HCT116 (cell line): ENCODE measurements around the gene SMIM28. TPM values are rescaled to one million over a fixed set of nuclear protein-coding genes. Genes with fewer than 3 reads are reported as not detected.

Source experiments
- ATAC-seq: fragments of 200-7000 bp; cut with Tn5 transposase; 2 replicates; pipeline ENCODE4 v1.9.1; 2020; ENCODE audit warnings: mild to moderate bottlenecking, moderate library complexity
- BruUV-seq: library from RNA; stranded (reverse); fragments of 400-500 nt; replicated peaks from 2 replicates; lab custom pipeline; 2021; lab: Mats Ljungman, UMichigan
- CTCF ChIA-PET: fragments of 300-600 bp; sonication (Branson Sonifier 250); formaldehyde crosslinking; loops from one replicate; lab custom pipeline; 2021; ENCODE audit warnings: antibody characterized with exemption; lab: Charles Lee
- POLR2A ChIA-PET: fragments of 300-600, 350-600 bp; sonication (Branson Sonifier 250); formaldehyde crosslinking; loops from one replicate; lab custom pipeline; 2021; ENCODE audit warnings: antibody characterized with exemption; lab: Charles Lee
- RAD21 ChIA-PET, 2 experiments: fragments of 300-600 bp; sonication (Branson Sonifier 250); formaldehyde crosslinking; loops; one replicate each; lab custom pipeline; 2023; ENCODE audit warnings: low total read pairs in 2 of 2; ENCODE audit not compliant: uncharacterized antibody in 2 of 2, unreplicated experiment in 2 of 2, low non-redundant PET in 1 of 2; lab: Charles Lee
- DNase-seq: peaks from one replicate; pipeline ENCODE4 v3.0.0-alpha.2; 2010; ENCODE audit warnings: low read depth, low spot score
- H2AFZ ChIP-seq: fragments of 200-600 bp; shearing (Covaris generic), sonication (generic); 2 replicates; pipeline ENCODE4 v1.6.1; 2017; ENCODE audit warnings: low read depth, mixed run types, mixed read lengths, antibody characterized with exemption, low read length; ENCODE audit not compliant: poor library complexity, severe bottlenecking
- H3K27ac ChIP-seq: 2 replicates; pipeline ENCODE4 v1.5.1; 2012; ENCODE audit warnings: low read depth, low read length
- H3K27me3 ChIP-seq: fragments of 200-600 bp; sonication (generic); 2 replicates; pipeline ENCODE4 v1.6.1; 2016; ENCODE audit warnings: mixed run types, low read length, mixed read lengths; ENCODE audit not compliant: insufficient read depth
- H3K36me3 ChIP-seq, 2 experiments: fragments of 200-500 bp in 1 of 2; fragments of 200-600 bp in 1 of 2; sonication (Bioruptor generic) in 1 of 2; sonication (generic) in 1 of 2; 2 replicates each; pipeline versions ENCODE4 v1.5.1 to v1.6.1; 2014 to 2016; ENCODE audit warnings: low read length in 2 of 2, inconsistent platforms in 1 of 2, mixed read lengths in 1 of 2, mixed run types in 1 of 2; ENCODE audit not compliant: insufficient read depth in 2 of 2, control insufficient read depth in 1 of 2
- H3K4me1 ChIP-seq, 2 experiments: fragments of 200-600 bp in 1 of 2; sonication (generic) in 1 of 2; 2 replicates each; pipeline versions ENCODE4 v1.5.1 to v1.6.1; 2012 to 2017; ENCODE audit warnings: low read length in 2 of 2, inconsistent platforms in 1 of 2, mild to moderate bottlenecking in 1 of 2, mixed read lengths in 1 of 2, mixed run types in 1 of 2, moderate library complexity in 1 of 2; ENCODE audit not compliant: insufficient read depth in 2 of 2, control insufficient read depth in 1 of 2
- H3K4me2 ChIP-seq: fragments of 200-600 bp; sonication (generic); 2 replicates; pipeline ENCODE4 v1.6.1; 2017; ENCODE audit warnings: mixed run types, low read length, mixed read lengths
- H3K4me3 ChIP-seq, 2 experiments: fragments of 200-600 bp in 1 of 2; sonication (generic) in 1 of 2; replicated peaks in 1 of 2; 2 replicates each; pipeline ENCODE4 v1.5.1; 2011 to 2016; ENCODE audit warnings: low read length in 2 of 2, control low read depth in 1 of 2, low read depth in 1 of 2, mild to moderate bottlenecking in 1 of 2, mixed read lengths in 1 of 2, mixed run types in 1 of 2
- H3K79me2 ChIP-seq: fragments of 200-600 bp; sonication (generic); 2 replicates; pipeline ENCODE4 v1.6.1; 2017; ENCODE audit warnings: mild to moderate bottlenecking, mixed run types, low read length, moderate library complexity, mixed read lengths; ENCODE audit not compliant: insufficient read depth
- H3K9ac ChIP-seq: fragments of 200-600 bp; sonication (generic); 2 replicates; pipeline ENCODE4 v1.6.1; 2016; ENCODE audit warnings: low read length, mixed read lengths
- H3K9me2 ChIP-seq: fragments of 200-600 bp; sonication (generic), shearing (Covaris generic); 2 replicates; pipeline ENCODE4 v1.6.1; 2017; ENCODE audit warnings: mixed run types, mild to moderate bottlenecking, moderate library complexity; ENCODE audit not compliant: insufficient read depth
- H3K9me3 ChIP-seq, 2 experiments: fragments of 200-500 bp in 1 of 2; fragments of 200-600 bp in 1 of 2; sonication (Bioruptor generic) in 1 of 2; sonication (generic) in 1 of 2; 2 replicates each; pipeline ENCODE4 v1.6.1; 2014 to 2017; ENCODE audit warnings: low read length in 2 of 2, mixed read lengths in 2 of 2, inconsistent platforms in 1 of 2, low read depth in 1 of 2, mild to moderate bottlenecking in 1 of 2, mixed run types in 1 of 2, moderate library complexity in 1 of 2; ENCODE audit not compliant: control insufficient read depth in 1 of 2, insufficient read depth in 1 of 2
- H4K20me1 ChIP-seq: fragments of 200-600 bp; sonication (generic), shearing (Covaris generic); 2 replicates; pipeline ENCODE4 v1.6.1; 2017; ENCODE audit warnings: mixed run types, mild to moderate bottlenecking, moderate library complexity; ENCODE audit not compliant: insufficient read depth
- POLR2A ChIP-seq: IDR thresholded peaks from 2 replicates; pipeline ENCODE4 v1.7.0; 2011; ENCODE audit warnings: borderline replicate concordance; ENCODE audit not compliant: insufficient read depth, insufficient read length; ENCODE audit errors: extremely low read depth
- RAD21 ChIP-seq: IDR thresholded peaks from 2 replicates; pipeline ENCODE4 v1.6.1; 2012; ENCODE audit warnings: low read depth, mild to moderate bottlenecking
- REST ChIP-seq: IDR thresholded peaks from 2 replicates; pipeline ENCODE4 v1.6.1; 2012; ENCODE audit warnings: low read depth
- SP1 ChIP-seq: IDR thresholded peaks from 2 replicates; pipeline ENCODE4 v1.6.1; 2012; ENCODE audit warnings: low read depth
- SRF ChIP-seq: IDR thresholded peaks from 2 replicates; pipeline ENCODE4 v1.6.1; 2012; ENCODE audit warnings: low read depth
- intact Hi-C: fragments of 100-400 bp; cut with micrococcal nuclease; formaldehyde crosslinking; loops from 2 replicates; pipeline ENCODE4 v1.10.0; 2022
- total RNA-seq: library from RNA; stranded (reverse); gene quantifications from one replicate; pipeline ENCODE4 v1.2.1, GENCODE V29; 2021; ENCODE audit not compliant: unreplicated experiment
- TF ChIP-seq, protein P1 (sequence below): IDR thresholded peaks from 2 replicates; pipeline ENCODE4 v1.6.1; 2011; ENCODE audit warnings: mild to moderate bottlenecking, low read length, moderate library complexity; ENCODE audit not compliant: insufficient replicate concordance; ENCODE audit errors: extremely low read depth

Gene SMIM28
- total RNA-seq, 1 experiment from 2014 or later = not detected

DNA sequence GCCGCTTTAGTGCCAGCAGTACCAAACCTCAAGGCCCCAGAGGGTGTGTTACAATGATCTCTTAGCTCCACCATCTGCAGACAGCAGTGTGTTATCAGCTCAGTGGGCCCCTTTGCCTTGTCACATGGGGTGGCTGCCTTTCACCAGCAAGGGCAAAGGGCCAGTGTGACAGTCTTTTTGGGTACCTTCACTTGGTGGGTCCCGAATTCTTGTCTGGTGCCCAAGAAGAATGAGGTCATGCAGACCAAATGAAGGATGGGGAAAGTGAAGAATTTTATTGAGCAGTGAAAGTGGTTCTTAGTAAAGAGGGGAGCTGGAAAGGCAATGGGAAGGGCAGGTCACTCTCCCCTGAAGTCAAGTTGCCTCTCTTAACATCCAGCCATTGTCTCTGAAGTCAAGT lies 2.9 kb upstream of the SMIM28 start:
- H3K79me2 ChIP-seq = no peaks in the 10 kb centered on the region
- H3K9me2 ChIP-seq = no peaks in the 10 kb centered on the region
- H3K9ac ChIP-seq = no peak overlapping the region
- DNase-seq (no peak), ATAC-seq (no peak)
- TF ChIP-seq REST = no peak
- TF ChIP-seq SP1 = no peak
- TF ChIP-seq POLR2A = no peak
- TF ChIP-seq, protein P1, sequence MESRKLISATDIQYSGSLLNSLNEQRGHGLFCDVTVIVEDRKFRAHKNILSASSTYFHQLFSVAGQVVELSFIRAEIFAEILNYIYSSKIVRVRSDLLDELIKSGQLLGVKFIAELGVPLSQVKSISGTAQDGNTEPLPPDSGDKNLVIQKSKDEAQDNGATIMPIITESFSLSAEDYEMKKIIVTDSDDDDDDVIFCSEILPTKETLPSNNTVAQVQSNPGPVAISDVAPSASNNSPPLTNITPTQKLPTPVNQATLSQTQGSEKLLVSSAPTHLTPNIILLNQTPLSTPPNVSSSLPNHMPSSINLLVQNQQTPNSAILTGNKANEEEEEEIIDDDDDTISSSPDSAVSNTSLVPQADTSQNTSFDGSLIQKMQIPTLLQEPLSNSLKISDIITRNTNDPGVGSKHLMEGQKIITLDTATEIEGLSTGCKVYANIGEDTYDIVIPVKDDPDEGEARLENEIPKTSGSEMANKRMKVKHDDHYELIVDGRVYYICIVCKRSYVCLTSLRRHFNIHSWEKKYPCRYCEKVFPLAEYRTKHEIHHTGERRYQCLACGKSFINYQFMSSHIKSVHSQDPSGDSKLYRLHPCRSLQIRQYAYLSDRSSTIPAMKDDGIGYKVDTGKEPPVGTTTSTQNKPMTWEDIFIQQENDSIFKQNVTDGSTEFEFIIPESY = no peak
- no peak for TF ChIP-seq RAD21
- no peak for TF ChIP-seq SRF
- CTCF ChIA-PET = no interaction called here
- no peak overlapping the region for H3K27ac ChIP-seq
- H3K4me3 ChIP-seq = no peak overlapping the region
- RAD21 ChIA-PET = no interaction called here
- no peak overlapping the region for H2AFZ ChIP-seq
- POLR2A ChIA-PET = no interaction called here
- peaks cover 14 to 29% of the 10 kb centered on the region in 2 experiments for H3K4me1 ChIP-seq
- H4K20me1 ChIP-seq = no peaks in the 10 kb centered on the region
- no peak overlapping the region for H3K4me2 ChIP-seq
- H3K9me3 ChIP-seq = no peaks in the 10 kb centered on the region
- intact Hi-C loops = no loop called here
- BruUV-seq = no TSS peak
- no peaks in the 10 kb centered on the region for H3K36me3 ChIP-seq
- H3K27me3 ChIP-seq = no peaks in the 10 kb centered on the region
